Upper lobe of left lung (tissue), 4 donors: ENCODE data around the gene SEMA6C.

Source experiments
- CTCF ChIP-seq, 6 experiments: fragments of 450-650 bp in 4 of 6; fragments of 200-600 bp in 2 of 6; sonication (generic) in 2 of 6; IDR thresholded peaks; one replicate each; pipeline ENCODE4 v1.5.1; 2016 to 2019; ENCODE audit warnings: antibody characterized with exemption in 6 of 6
- POLR2A ChIP-seq, 4 donors: fragments of 450-650 bp; IDR thresholded peaks; one replicate each; pipeline ENCODE4 v1.5.1; 2016 to 2017; ENCODE audit warnings: antibody characterized with exemption in 4 of 4, mild to moderate bottlenecking in 2 of 4
- POLR2AphosphoS5 ChIP-seq, 2 donors: sonication (generic); formaldehyde crosslinking; IDR thresholded peaks; one replicate each; pipeline ENCODE4 v1.5.1; 2017; ENCODE audit warnings: antibody characterized with exemption in 2 of 2

- no peak for TF ChIP-seq CTCF (IDR thresholded peaks at IDR 0.05)
- no peak for TF ChIP-seq POLR2AphosphoS5 (IDR thresholded peaks at IDR 0.05)
- no peak for TF ChIP-seq POLR2A (IDR thresholded peaks at IDR 0.05)
Measured at GRCh38 chr1:151167116-151167515, 20.7 kb upstream of the SEMA6C start.
